ENCODE measurements around the gene CLDND2.

DNA sequence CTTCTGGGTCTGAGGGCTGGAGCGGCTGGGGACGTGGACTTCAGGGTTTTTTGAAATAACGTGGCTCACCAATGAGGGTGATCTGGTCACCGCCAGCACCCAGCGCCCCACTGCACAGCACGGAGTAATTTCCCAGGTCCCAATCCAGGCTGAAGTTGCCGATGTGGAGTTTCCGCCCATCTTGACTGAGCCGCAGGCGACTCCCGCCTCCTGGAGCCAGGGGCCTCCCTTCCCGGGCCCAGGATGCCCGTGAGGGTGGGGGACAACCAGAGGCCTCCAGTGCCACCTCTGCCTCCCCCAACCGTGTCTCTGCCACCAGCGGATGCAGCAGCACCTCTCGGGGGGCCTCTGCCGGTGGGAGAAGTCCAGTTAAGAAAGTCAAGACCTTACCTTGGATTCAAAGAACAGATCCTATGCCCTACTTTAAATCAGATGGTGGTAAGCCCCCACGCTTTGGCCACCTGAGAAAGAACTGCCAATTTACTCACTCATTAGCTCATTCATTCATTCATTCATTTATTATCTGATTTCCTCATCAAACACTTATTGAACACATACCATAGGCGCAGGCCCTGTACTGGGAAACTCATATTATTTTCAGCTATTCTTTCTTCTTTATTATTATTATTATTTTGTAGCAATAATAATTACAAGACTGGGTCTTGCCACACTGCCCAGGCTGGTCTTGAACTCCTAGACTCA, 30.8 kb downstream of the CLDND2 start:
- TF ChIP-seq, protein P1, sequence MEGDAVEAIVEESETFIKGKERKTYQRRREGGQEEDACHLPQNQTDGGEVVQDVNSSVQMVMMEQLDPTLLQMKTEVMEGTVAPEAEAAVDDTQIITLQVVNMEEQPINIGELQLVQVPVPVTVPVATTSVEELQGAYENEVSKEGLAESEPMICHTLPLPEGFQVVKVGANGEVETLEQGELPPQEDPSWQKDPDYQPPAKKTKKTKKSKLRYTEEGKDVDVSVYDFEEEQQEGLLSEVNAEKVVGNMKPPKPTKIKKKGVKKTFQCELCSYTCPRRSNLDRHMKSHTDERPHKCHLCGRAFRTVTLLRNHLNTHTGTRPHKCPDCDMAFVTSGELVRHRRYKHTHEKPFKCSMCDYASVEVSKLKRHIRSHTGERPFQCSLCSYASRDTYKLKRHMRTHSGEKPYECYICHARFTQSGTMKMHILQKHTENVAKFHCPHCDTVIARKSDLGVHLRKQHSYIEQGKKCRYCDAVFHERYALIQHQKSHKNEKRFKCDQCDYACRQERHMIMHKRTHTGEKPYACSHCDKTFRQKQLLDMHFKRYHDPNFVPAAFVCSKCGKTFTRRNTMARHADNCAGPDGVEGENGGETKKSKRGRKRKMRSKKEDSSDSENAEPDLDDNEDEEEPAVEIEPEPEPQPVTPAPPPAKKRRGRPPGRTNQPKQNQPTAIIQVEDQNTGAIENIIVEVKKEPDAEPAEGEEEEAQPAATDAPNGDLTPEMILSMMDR (IDR thresholded peaks at IDR 0.05 in 8 of 11, conservative IDR thresholded peaks at IDR 0.05 in 3 of 11): no peak
- no peak for TF ChIP-seq POLR2AphosphoS5 (IDR thresholded peaks at IDR 0.05)

All from spleen (tissue), 7 donors.